Spinal cord (tissue), 10 donors: Measurements from ENCODE around the gene CASP9. TPM values are rescaled to one million over a fixed set of nuclear protein-coding genes. Genes with fewer than 3 reads are reported as not detected.
"Not testable (repeated sequence)": the region's sequence is repeated elsewhere in the genome, so short reads cannot be mapped to it uniquely, and the experiment has no call there.

Experiments used
- DNase-seq, 6 donors: peaks; one replicate each; pipeline versions ENCODE4 v3.0.0 to v3.0.0-alpha.2; 2013 to 2015; ENCODE audit warnings: low spot score in 6 of 6, low read depth in 4 of 6
- H3K27ac ChIP-seq: one replicate; pipeline ENCODE4 v1.5.1; 2013; ENCODE audit warnings: low read depth, low read length, control low read depth
- H3K27me3 ChIP-seq: one replicate; pipeline ENCODE4 v1.6.1; 2013; ENCODE audit warnings: low read length; ENCODE audit not compliant: control insufficient read depth, insufficient read depth
- H3K36me3 ChIP-seq: one replicate; pipeline ENCODE4 v1.6.1; 2013; ENCODE audit warnings: low read length; ENCODE audit not compliant: control insufficient read depth, insufficient read depth
- H3K4me1 ChIP-seq: one replicate; pipeline ENCODE4 v1.6.1; 2013; ENCODE audit warnings: low read length; ENCODE audit not compliant: control insufficient read depth, insufficient read depth
- H3K4me3 ChIP-seq: one replicate; pipeline ENCODE4 v1.5.1; 2013; ENCODE audit warnings: low read depth, low read length, control low read depth
- H3K9me3 ChIP-seq: one replicate; pipeline ENCODE4 v1.6.1; 2013; ENCODE audit warnings: low read length; ENCODE audit not compliant: control insufficient read depth, insufficient read depth
- WGBS: methylation state at CpG from one replicate; pipeline ENCODE4 v1.1.5; 2013; ENCODE audit warnings: missing lambda C conversion rate; ENCODE audit not compliant: insufficient coverage; 5-methylcytosine and 5-hydroxymethylcytosine counted together
- polyA plus RNA-seq, 2 donors: library from polyadenylated mRNA; unstranded; fragments of 120-200 nt; gene quantifications; one replicate each; pipeline ENCODE4 v1.2.1, GENCODE V29; 2013; ENCODE audit not compliant: insufficient read length in 2 of 2
- total RNA-seq, 2 donors: library from RNA; depleted of rRNA in 1 of 2; stranded (reverse); fragments of 120-200 nt in 1 of 2; fragments of >200 nt in 1 of 2; gene quantifications; one replicate each; pipeline versions ENCODE4 v1.2.3 to v1.2.4, GENCODE V29; 2013 to 2014
- donor health status: healthy.

The CASP9 gene
- total and polyA plus RNA-seq, 4 donors = 10.3 to 23.7 (median 18.0) TPM

DNA sequence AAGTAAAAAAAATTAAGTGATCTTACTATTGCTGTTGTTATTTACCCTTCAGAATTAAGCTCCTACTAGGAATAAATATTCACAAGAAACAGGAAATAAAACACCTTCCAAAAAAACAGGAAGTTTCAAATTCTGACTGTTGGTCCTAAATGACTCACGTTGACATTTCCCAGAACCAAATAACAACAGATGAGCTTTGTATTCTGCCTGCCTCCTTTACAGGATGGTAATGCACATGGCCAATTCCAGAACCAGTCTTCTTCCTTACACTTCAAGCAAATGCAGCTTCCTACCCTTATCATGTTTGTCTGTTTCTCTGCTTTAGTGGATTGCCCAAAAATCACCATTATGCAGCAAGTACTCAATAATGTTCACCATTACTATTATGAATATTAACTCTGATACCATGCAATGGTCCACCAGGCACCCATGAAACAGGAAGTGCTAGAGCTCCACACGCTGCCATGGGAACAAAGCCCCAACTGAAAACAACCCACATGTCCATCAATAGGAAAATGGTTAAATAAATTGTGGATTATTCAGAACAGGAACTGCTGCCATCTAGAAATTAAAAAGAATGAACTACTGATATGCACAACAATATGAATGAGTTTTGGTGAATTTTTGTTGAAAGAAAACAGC is 8.9 kb downstream of the CASP9 start:
- no peaks in the 10 kb centered on the region for H3K4me1 ChIP-seq
- no peaks in the 10 kb centered on the region for H3K9me3 ChIP-seq
- WGBS = 78% methylated on average over 1 of the region's 2 CpGs
- no peak overlapping the region for H3K27ac ChIP-seq
- H3K27me3 ChIP-seq = no peaks in the 10 kb centered on the region
- H3K4me3 ChIP-seq = no peak overlapping the region
- DNase-seq = no peak
- H3K36me3 ChIP-seq = peaks cover 22% of the 10 kb centered on the region

DNA sequence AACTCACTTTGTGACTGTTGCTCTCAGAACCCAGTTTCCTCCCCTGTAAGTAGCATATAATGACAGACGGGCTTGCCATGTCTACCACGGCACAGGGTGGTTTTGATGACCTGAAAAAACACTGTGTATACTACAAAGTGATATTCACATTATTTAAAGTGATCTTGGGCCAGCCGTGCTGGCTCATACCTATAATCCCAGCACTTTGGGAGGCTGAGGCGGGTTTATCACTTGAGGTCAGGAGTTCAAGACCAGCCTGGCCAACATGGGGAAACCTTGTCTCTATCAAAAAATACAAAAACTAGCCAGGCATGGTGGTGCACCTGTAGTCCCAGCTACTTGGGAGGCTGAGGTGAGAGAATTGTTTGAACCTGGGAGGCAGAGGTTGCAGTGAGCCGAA is 9.5 kb downstream of the CASP9 start:
- H3K27ac ChIP-seq, H3K27me3 ChIP-seq, H3K4me3 ChIP-seq, H3K4me1 ChIP-seq, DNase-seq, H3K9me3 ChIP-seq: not testable (repeated sequence)
- WGBS = no CpG with 5 or more reads among the region's 5 CpGs
- peaks cover 22% of the 10 kb centered on the region for H3K36me3 ChIP-seq

DNA sequence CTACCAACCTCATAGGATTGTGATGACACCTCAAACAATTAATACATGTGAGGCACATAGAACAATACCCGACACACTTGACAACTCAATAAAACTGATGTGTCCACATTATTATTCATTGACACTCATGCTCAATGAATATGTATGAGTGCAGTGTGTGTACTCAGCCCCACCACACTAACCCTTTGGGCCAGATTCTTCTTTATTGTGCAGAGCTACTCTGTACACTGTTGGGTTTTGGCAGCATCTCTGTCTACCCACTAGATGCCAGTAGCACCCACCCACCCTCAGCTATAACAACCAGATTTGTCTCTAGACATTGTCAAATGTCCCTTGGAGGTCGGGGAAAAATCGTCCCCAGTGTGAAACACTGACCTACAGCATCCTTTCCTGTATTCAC is 10.1 kb downstream of the CASP9 start:
- WGBS = 66% methylated on average over 2 of the region's 3 CpGs
- no peak for DNase-seq
- Histone ChIP-seq H3K9me3 (no peaks in the 10 kb centered on the region), H3K4me3 (no peak overlapping the region), H3K4me1 (no peaks in the 10 kb centered on the region), H3K36me3 (peaks cover 22% of the 10 kb centered on the region), H3K27ac (no peak overlapping the region), H3K27me3 (no peaks in the 10 kb centered on the region)

DNA sequence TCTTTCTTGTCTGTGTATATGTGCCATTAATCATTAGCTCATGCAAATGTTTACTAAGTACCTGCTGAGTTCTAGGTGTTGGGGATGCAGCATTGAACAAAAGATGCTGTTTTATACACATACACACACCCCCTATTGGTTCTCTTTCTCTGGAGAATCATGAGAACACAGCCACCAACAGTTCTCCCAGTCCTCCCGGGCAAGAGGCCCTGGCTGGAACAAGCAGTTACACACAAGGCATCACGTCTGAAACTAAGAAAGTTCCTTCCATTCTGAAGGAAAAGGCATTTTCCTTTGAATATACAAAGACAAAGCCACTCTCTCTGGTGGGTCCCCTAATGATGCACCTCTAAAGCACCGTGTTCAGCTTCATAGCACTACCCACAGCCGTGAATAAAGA is 10.8 kb downstream of the CASP9 start:
- Histone ChIP-seq H3K27ac (no peak overlapping the region), H3K9me3 (no peaks in the 10 kb centered on the region), H3K4me3 (no peak overlapping the region), H3K4me1 (no peaks in the 10 kb centered on the region), H3K27me3 (no peaks in the 10 kb centered on the region), H3K36me3 (peaks cover 21% of the 10 kb centered on the region)
- DNase-seq = no peak
- 65% methylated on average over 4 of the region's 4 CpGs for WGBS

DNA sequence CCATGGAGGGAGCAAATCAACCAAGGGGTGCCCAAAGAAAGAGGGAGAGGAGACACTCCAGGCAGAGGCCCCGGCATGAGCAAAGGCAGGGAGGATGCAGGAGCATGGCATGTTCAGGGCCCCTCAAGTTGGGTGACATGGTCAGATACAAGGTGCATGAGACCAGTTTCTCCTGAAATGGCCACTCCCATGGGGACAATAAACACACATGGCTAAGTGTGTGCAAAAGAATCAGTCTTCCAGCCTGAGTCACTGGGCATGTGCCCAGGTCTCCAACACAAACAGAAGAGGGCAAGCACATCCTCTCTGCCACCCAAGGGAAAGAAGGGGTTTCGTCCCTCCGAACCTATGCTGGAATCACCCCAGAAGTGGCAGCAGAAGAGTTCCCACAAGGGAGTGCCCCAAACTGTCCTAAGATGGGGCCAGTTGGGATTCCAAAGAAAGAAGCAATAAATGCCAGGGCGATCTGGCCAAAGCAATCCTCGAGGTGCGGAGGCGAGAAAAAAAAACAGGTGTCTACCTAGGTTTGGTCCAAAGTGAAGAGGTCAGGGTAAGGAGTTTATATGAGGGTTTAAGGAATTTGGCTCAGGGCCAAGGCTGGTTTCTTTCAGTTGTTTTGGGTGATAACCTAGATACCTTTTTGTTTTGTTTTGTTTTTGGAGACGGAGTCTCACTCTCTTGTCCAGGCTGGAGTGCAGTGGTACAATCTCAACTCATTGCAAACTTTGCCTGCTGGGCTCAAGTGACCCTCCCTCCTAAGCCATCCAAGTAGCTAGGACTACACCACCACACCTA is 13.2 kb downstream of the CASP9 start:
- DNase-seq = no peak
- WGBS = 97% methylated on average over 7 of the region's 8 CpGs
- Histone ChIP-seq H3K9me3 (no peaks in the 10 kb centered on the region), H3K27me3 (no peaks in the 10 kb centered on the region), H3K4me1 (no peaks in the 10 kb centered on the region), H3K4me3 (no peak overlapping the region), H3K27ac (no peak overlapping the region), H3K36me3 (peaks cover 29% of the 10 kb centered on the region)

DNA sequence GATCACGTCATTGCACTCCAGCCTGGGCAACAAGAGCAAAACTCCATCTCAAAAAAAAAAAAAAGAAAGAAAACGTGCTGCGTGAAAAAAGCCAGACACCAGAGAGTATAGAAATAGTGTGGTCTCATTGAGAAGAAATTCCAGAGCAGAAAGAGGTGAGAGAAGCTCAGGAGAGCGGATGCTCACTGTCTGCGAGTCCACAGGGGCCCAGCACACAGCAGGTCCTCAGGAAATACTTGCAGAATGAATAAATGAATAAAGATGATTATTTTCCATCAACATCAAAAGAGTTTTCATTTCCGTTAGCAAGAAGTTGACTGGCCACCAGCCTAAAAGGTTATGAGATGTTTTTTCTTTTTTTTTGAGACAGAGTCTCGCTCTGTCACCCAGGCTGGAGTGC is 14.4 kb downstream of the CASP9 start:
- no peak overlapping the region for H3K27ac ChIP-seq
- H3K9me3 ChIP-seq = no peaks in the 10 kb centered on the region
- WGBS = 93% methylated on average over 3 of the region's 7 CpGs
- H3K4me1 ChIP-seq = no peaks in the 10 kb centered on the region
- H3K36me3 ChIP-seq = peaks cover 42% of the 10 kb centered on the region
- H3K4me3 ChIP-seq = no peak overlapping the region
- no peak for DNase-seq
- no peaks in the 10 kb centered on the region for H3K27me3 ChIP-seq

DNA sequence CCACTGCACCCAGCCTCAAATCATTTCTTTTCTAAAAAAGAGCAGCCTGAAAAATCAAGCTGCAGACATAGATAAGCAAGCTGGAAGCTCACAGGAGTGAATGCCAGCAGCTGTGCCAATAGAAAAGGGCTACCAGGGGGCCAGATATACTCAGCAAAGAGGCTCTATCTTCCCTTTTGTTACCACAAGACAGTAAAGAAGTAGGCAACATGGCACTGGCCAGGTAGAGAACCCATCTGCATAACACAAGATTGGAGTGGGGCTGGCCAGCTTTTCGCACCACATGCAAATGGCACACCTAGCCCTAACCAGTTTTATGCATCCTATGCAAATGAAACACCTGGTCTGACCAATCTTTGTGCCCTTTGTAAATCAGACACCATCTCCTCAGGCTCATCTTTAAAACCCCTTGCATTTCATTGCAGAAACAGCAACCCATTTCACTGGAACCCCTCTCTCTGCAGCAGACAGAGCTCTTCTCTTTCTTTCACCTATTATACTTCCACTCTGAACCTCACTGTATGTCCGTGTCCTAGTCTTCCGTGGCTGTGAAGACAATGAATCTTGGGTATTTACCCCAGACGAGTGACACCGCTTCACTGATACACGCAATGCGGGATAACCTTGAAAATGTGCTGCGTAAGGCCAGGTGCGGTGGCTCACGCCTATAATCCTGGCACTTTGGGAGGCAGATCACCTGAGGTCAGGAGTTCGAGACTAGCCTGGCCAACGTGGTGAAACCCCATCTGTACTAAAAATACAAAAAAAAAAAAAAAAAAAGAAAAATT is 15.1 kb downstream of the CASP9 start:
- Histone ChIP-seq H3K4me3 (no peak overlapping the region), H3K27ac (no peak overlapping the region), H3K9me3 (no peaks in the 10 kb centered on the region), H3K4me1 (no peaks in the 10 kb centered on the region), H3K36me3 (peaks cover 46% of the 10 kb centered on the region), H3K27me3 (no peaks in the 10 kb centered on the region)
- no peak for DNase-seq
- 87% methylated on average over 7 of the region's 12 CpGs for WGBS

DNA sequence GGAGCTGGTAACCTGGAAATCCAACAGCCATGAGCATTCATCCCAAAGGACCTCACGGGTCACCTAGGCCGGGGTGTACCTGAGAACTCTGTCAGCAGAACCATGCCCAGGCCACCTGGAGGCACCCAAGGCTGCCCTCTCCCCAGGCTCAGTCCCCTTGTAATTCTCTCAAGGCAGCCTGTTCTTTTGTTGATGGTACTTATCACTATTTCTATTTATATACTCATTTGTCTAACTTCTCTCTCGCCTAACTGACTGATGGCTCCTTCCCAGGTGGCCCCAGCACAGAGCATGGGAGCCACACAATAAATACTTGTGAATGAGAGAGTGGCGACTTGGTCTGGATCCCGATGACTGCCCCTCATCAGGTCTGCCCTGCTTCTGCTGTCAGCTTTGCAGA is 16.7 kb downstream of the CASP9 start:
- no peak overlapping the region for H3K27ac ChIP-seq
- no peaks in the 10 kb centered on the region for H3K4me1 ChIP-seq
- no peak for DNase-seq
- no peak overlapping the region for H3K4me3 ChIP-seq
- 79% methylated on average over 2 of the region's 5 CpGs for WGBS
- H3K27me3 ChIP-seq = no peaks in the 10 kb centered on the region
- H3K9me3 ChIP-seq = no peaks in the 10 kb centered on the region
- H3K36me3 ChIP-seq = peaks cover 56% of the 10 kb centered on the region

DNA sequence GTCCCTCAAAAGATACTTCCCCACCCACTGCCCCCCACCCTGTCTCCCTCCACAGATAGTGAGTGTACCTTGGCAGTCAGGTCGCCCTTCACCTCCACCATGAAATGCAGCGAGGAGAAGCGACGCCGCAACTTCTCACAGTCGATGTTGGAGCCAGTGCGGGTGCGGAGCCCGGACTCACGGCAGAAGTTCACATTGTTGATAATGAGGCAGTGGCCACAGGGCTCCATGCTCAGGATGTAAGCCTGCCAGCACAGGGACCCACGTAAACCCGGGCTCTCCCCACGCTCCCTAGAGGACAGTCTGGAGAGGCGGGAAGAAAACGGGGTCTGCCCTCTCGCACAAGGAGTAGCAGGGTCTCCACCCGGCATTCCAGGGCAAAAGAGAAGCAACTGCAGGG is 17.2 kb downstream of the CASP9 start:
- WGBS = 98% methylated on average over 17 of the region's 17 CpGs
- peaks cover 56% of the 10 kb centered on the region for H3K36me3 ChIP-seq
- H3K27me3 ChIP-seq = no peaks in the 10 kb centered on the region
- no peak overlapping the region for H3K4me3 ChIP-seq
- H3K4me1 ChIP-seq = no peaks in the 10 kb centered on the region
- H3K9me3 ChIP-seq = no peaks in the 10 kb centered on the region
- DNase-seq = no peak
- no peak overlapping the region for H3K27ac ChIP-seq
